Neutrophil (primary cell): ENCODE measurements around the gene RAD51B.

Experiments
- H3K27ac ChIP-seq: fragments of 200-600 bp; sonication (generic); 2 replicates; pipeline ENCODE4 v1.5.1; 2016; ENCODE audit warnings: mild to moderate bottlenecking, moderate library complexity
- H3K27me3 ChIP-seq: fragments of 200-600 bp; sonication (generic); 2 replicates; pipeline ENCODE4 v1.6.0; 2016; ENCODE audit warnings: mild to moderate bottlenecking
- H3K36me3 ChIP-seq: fragments of 200-600 bp; sonication (generic); 2 replicates; pipeline ENCODE4 v1.5.1; 2017
- H3K4me1 ChIP-seq, 2 experiments: fragments of 200-600 bp in 1 of 2; sonication (generic) in 1 of 2; 1 replicate in 1 of 2; 2 replicates in 1 of 2; pipeline versions ENCODE4 v1.5.1 to v1.6.1; 2013 to 2016; ENCODE audit warnings: low read depth in 1 of 2, low read length in 1 of 2, mild to moderate bottlenecking in 1 of 2, moderate library complexity in 1 of 2; ENCODE audit not compliant: control insufficient read depth in 1 of 2, insufficient read depth in 1 of 2
- H3K4me3 ChIP-seq, 2 experiments: fragments of 200-600 bp in 1 of 2; sonication (generic) in 1 of 2; 1 replicate in 1 of 2; 2 replicates in 1 of 2; pipeline ENCODE4 v1.5.1; 2013 to 2016; ENCODE audit warnings: low read depth in 1 of 2, low read length in 1 of 2, mild to moderate bottlenecking in 1 of 2, moderate library complexity in 1 of 2
- H3K9me3 ChIP-seq: fragments of 200-600 bp; sonication (generic); 2 replicates; pipeline ENCODE4 v1.5.1; 2016
- TF ChIP-seq, protein P1 (sequence below): fragments of 200-600 bp; sonication (generic); IDR thresholded peaks from 2 replicates; pipeline ENCODE4 v1.5.1; 2016; ENCODE audit warnings: antibody characterized with exemption

The RAD51B gene

DNA sequence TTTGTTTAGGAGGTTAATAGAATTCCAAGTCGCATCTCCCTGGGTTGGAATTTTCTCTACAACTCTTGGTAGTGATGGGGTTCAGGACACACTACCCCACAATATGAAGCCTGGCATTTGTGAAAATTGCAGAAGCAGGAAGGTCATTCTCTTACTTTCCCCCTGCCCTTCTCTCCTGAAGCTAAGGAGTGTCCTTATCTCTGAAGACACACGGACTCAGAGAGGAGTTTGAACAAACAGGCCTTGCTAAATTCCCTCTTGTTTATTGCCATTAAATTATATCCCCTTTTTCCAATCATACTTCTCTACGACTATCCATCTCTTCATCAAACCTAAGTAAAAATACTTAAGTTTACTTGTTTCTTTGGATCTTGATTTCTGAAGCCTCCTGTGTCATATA is 443.0 kb downstream of the RAD51B start:
- no peak overlapping the region for H3K27ac ChIP-seq
- H3K9me3 ChIP-seq = no peaks in the 10 kb centered on the region
- no peaks in the 10 kb centered on the region for H3K4me1 ChIP-seq
- no peaks in the 10 kb centered on the region for H3K27me3 ChIP-seq
- no peak overlapping the region for H3K4me3 ChIP-seq
- H3K36me3 ChIP-seq = no peaks in the 10 kb centered on the region
- TF ChIP-seq, protein P1, sequence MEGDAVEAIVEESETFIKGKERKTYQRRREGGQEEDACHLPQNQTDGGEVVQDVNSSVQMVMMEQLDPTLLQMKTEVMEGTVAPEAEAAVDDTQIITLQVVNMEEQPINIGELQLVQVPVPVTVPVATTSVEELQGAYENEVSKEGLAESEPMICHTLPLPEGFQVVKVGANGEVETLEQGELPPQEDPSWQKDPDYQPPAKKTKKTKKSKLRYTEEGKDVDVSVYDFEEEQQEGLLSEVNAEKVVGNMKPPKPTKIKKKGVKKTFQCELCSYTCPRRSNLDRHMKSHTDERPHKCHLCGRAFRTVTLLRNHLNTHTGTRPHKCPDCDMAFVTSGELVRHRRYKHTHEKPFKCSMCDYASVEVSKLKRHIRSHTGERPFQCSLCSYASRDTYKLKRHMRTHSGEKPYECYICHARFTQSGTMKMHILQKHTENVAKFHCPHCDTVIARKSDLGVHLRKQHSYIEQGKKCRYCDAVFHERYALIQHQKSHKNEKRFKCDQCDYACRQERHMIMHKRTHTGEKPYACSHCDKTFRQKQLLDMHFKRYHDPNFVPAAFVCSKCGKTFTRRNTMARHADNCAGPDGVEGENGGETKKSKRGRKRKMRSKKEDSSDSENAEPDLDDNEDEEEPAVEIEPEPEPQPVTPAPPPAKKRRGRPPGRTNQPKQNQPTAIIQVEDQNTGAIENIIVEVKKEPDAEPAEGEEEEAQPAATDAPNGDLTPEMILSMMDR = no peak

DNA sequence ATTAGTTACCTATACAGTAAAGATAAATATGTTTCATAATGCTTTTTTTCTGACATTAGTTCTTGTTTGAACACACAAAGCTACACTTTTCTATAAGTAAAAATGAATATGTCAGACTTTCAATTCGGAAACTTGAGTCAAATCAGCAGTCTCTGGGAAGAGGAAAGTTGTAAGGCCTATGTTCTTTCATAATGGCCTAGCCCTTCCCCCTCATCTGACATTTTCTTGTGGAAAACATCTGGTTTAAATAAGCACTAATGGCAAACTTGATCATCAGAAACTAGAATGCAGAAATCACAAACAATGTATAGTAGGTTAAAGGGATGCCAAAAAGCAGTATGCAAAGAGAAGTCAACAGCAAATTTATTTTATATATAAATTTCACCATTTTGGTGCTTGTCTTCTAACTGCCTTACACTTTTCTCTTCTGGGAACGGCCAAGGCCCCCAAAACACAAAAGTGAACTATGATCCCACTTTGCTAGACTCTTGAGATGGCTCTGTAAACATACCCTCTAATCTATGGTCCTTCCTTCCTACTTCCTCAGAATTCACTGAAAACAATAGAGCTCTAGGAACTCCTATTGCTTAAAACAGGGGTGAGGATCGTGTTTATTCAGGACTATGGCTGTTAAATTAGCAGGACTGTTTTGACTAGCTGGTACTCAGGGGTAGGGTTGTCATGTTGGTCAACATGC is 444.1 kb downstream of the RAD51B start:
- H3K9me3 ChIP-seq = no peaks in the 10 kb centered on the region
- peaks cover 0 to 6% of the 10 kb centered on the region in 2 experiments for H3K4me1 ChIP-seq
- no peaks in the 10 kb centered on the region for H3K36me3 ChIP-seq
- TF ChIP-seq, protein P1 = no peak
- H3K4me3 ChIP-seq = no peak overlapping the region
- H3K27ac ChIP-seq = no peak overlapping the region
- no peaks in the 10 kb centered on the region for H3K27me3 ChIP-seq

GRCh38 chr14:68264260-68264569 is 444.6 kb downstream of the RAD51B start:
- Histone ChIP-seq H3K4me3 (no peak overlapping the region), H3K9me3 (no peaks in the 10 kb centered on the region), H3K4me1 (peaks cover 0 to 6% of the 10 kb centered on the region in 2 experiments), H3K27me3 (no peaks in the 10 kb centered on the region), H3K36me3 (no peaks in the 10 kb centered on the region), H3K27ac (no peak overlapping the region)
- TF ChIP-seq, protein P1 = no peak

DNA sequence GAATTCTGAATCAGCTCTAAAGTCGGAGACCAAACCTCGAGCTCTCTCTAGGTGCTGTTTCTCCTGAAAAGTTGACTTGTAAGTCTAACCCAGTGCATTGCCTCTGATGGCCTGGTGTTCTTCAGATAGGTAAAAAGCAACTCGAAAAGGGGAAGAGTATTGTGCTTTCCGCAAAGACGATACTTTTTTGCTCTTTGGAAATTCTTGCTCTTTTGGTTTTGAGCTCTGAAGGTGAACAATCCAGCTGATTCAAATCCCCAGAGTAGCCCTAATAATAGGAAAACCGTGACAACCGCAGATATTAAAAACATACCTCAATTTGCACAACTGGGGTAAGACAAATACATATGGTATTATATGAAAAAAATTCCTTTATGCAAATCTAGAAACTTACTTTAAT is 447.4 kb downstream of the RAD51B start:
- H3K36me3 ChIP-seq = no peaks in the 10 kb centered on the region
- H3K27ac ChIP-seq = no peak overlapping the region
- peaks cover 0 to 6% of the 10 kb centered on the region in 2 experiments for H3K4me1 ChIP-seq
- H3K9me3 ChIP-seq = no peaks in the 10 kb centered on the region
- TF ChIP-seq, protein P1 = no peak
- H3K27me3 ChIP-seq = no peaks in the 10 kb centered on the region
- H3K4me3 ChIP-seq = no peak overlapping the region

- Histone ChIP-seq H3K9me3 (no peaks in the 10 kb centered on the region), H3K36me3 (no peaks in the 10 kb centered on the region), H3K4me3 (no peak overlapping the region), H3K4me1 (peaks cover 0 to 6% of the 10 kb centered on the region in 2 experiments), H3K27ac (no peak overlapping the region), H3K27me3 (no peaks in the 10 kb centered on the region)
- TF ChIP-seq, protein P1 = no peak
Measured at GRCh38 chr14:68268197-68268596, 448.6 kb downstream of the RAD51B start.
